ENCODE data around the gene SLC25A38.

SLC25A38 gene

DNA sequence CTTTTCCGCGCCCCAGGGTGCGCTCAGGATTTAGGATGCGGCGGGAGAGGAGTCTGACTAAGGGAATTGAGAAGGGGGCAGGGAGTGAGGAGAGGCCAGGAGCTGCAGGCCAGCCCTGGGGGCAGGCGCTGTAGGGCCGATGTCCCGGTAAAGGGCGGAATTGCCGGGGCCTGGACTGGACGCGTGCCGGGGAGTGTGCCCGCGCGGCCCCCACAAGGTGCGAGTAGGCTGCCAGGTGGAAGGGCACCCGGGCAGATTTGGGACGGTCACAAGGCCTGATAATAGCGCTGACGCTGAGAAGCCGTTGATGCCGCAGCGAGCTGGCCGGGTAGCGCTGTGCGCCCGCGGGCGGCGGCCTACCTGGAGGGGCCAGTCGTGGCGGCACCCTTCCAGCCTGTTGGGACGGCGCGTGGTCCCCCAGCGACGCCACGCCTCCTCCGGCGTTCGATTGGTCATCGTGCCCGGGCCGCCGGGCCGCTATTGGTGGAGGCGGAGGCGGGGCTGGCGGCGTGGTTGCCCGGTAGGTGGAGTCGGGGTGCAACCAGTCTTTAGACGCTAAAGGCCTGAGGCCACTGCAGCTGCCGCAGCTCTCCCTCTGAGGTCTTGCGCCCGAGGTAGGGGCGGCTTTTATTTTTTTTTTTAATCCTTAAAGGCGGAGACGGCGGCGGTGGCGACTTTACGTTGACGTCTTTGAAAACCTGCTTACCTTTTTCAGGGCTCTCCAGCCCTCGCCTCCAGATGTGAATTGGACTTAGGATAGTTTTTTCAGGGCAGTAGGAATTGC lies 903 bp downstream of the SLC25A38 start:
- Mint-ChIP-seq H3K4me1 (peaks cover 49% of the 10 kb centered on the region), H3K27me3 (no peaks in the 10 kb centered on the region), H3K4me3 (peak overlapping the region; percentile 99), H3K9me3 (no peaks in the 10 kb centered on the region), H3K36me3 (peaks cover 24% of the 10 kb centered on the region), H3K27ac (peak overlapping the region; percentile 99)
- peak; percentile 97 for DNase-seq
- CTCF ChIA-PET = interaction anchor here (0.6 to 3.0 kb wide), 4 partner anchors 15 to 96 kb away, joined by 3 to 7 read pairs (median 4); partner anchors contain the start of gene RPSA

DNA sequence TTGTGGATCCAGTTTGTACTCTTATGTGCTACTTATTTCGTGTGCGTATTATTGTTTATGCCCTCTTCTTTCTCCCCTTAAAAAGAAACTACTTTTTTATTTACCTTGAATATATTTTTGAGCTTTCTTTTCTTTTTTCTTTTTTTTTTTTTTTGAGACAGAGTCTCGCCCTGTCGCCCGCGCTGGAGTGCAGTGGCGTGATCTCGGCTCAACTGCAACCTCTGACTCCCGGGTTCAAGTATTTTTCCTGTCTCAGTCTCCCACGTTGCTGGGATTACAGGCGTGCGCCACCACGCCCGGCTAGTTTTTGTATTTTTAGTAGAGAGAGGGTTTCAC lies 1.5 kb downstream of the SLC25A38 start:
- DNase-seq = no peak
- Mint-ChIP-seq H3K36me3 (peaks cover 30% of the 10 kb centered on the region), H3K4me1 (peaks cover 55% of the 10 kb centered on the region), H3K27ac (peak overlapping the region; percentile 99), H3K9me3 (no peaks in the 10 kb centered on the region), H3K4me3 (peak overlapping the region; percentile 99), H3K27me3 (no peaks in the 10 kb centered on the region)
- CTCF ChIA-PET = interaction anchor here (0.6 to 3.0 kb wide), 4 partner anchors 14 to 97 kb away, joined by 3 to 7 read pairs (median 4); partner anchors contain the start of gene RPSA

- CTCF ChIA-PET = interaction anchor here (3.0 kb wide), 1 partner anchor 21 kb away, joined by 7 read pairs; the partner anchor contains the start of gene RPSA
- peaks cover 36% of the 10 kb centered on the region for H3K36me3 Mint-ChIP-seq
- H3K4me3 Mint-ChIP-seq = peak overlapping the region; percentile 99
- H3K4me1 Mint-ChIP-seq = peaks cover 64% of the 10 kb centered on the region
- no peak overlapping the region for H3K27ac Mint-ChIP-seq
- DNase-seq = no peak
- H3K27me3 Mint-ChIP-seq = no peaks in the 10 kb centered on the region
- no peaks in the 10 kb centered on the region for H3K9me3 Mint-ChIP-seq
Measured at GRCh38 chr3:39385456-39386090, 2.4 kb downstream of the SLC25A38 start.

DNA sequence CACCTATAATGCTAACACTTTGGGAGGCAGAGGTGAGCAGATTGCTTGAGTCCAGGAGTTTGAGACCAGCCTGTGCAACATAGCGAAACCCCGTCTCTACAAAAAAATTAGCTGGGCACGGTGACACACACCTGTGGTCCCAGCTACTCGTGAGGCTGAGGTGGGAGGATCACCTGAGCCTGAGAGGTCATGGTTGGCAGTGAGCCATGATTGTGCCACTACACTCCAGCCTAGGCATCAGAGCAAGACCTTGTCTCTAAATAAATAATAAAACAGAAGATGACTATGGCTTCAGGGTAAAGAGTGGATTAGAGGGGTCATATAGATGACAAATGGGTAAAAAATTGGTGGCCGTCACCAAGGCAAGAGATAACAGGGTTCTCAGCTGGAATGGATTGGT lies 3.1 kb downstream of the SLC25A38 start:
- peaks cover 70% of the 10 kb centered on the region for H3K4me1 Mint-ChIP-seq
- H3K9me3 Mint-ChIP-seq = no peaks in the 10 kb centered on the region
- no peak overlapping the region for H3K27ac Mint-ChIP-seq
- no peak for DNase-seq
- H3K36me3 Mint-ChIP-seq = peaks cover 43% of the 10 kb centered on the region
- CTCF ChIA-PET = interaction anchor here (1.0 to 3.0 kb wide), 2 partner anchors 8 to 20 kb away, joined by 3 to 7 read pairs; partner anchors contain the start of gene RPSA
- H3K4me3 Mint-ChIP-seq = no peak overlapping the region
- H3K27me3 Mint-ChIP-seq = no peaks in the 10 kb centered on the region

- CTCF ChIA-PET = interaction anchor here (0.6 to 1.3 kb wide), 3 partner anchors 95 to 99 kb away, joined by 3 to 4 read pairs (median 3); no protein-coding TSS in a partner anchor
- Mint-ChIP-seq H3K9me3 (no peaks in the 10 kb centered on the region), H3K4me1 (peaks cover 67% of the 10 kb centered on the region), H3K36me3 (peaks cover 52% of the 10 kb centered on the region), H3K27me3 (no peaks in the 10 kb centered on the region), H3K4me3 (no peak overlapping the region), H3K27ac (peak overlapping the region; percentile 72)
- no peak for DNase-seq
Measured at GRCh38 chr3:39387411-39387975, 4.3 kb downstream of the SLC25A38 start.

GRCh38 chr3:39388153-39388552 lies 5.0 kb downstream of the SLC25A38 start:
- H3K9me3 Mint-ChIP-seq = no peaks in the 10 kb centered on the region
- CTCF ChIA-PET = interaction anchor here (1.0 to 1.3 kb wide), 3 partner anchors 10 to 96 kb away, joined by 3 to 4 read pairs (median 3); partner anchors contain the start of gene RPSA
- H3K4me1 Mint-ChIP-seq = peaks cover 67% of the 10 kb centered on the region
- H3K27me3 Mint-ChIP-seq = no peaks in the 10 kb centered on the region
- H3K4me3 Mint-ChIP-seq = no peak overlapping the region
- H3K27ac Mint-ChIP-seq = peak overlapping the region; percentile 72
- peaks cover 56% of the 10 kb centered on the region for H3K36me3 Mint-ChIP-seq
- DNase-seq = no peak

- no peaks in the 10 kb centered on the region for H3K9me3 Mint-ChIP-seq
- peak overlapping the region; percentile 81 for H3K27ac Mint-ChIP-seq
- CTCF ChIA-PET = interaction anchor here (1.0 to 1.3 kb wide), 3 partner anchors 10 to 97 kb away, joined by 3 to 4 read pairs (median 3); partner anchors contain the start of gene RPSA
- no peak for DNase-seq
- H3K4me3 Mint-ChIP-seq = peak overlapping the region; percentile 14
- H3K27me3 Mint-ChIP-seq = no peaks in the 10 kb centered on the region
- peaks cover 69% of the 10 kb centered on the region for H3K4me1 Mint-ChIP-seq
- peaks cover 58% of the 10 kb centered on the region for H3K36me3 Mint-ChIP-seq
Measured at GRCh38 chr3:39388741-39389248, 5.6 kb downstream of the SLC25A38 start.

- Mint-ChIP-seq H3K4me3 (no peak overlapping the region), H3K27me3 (no peaks in the 10 kb centered on the region), H3K27ac (peak overlapping the region; percentile 34), H3K36me3 (peaks cover 68% of the 10 kb centered on the region), H3K9me3 (no peaks in the 10 kb centered on the region), H3K4me1 (peaks cover 62% of the 10 kb centered on the region)
- no peak for DNase-seq
- CTCF ChIA-PET = no interaction called here
Measured at GRCh38 chr3:39390181-39390580, 7.0 kb downstream of the SLC25A38 start.

GRCh38 chr3:39396690-39397089 lies 13.5 kb downstream of the SLC25A38 start:
- Mint-ChIP-seq H3K27ac (no peak overlapping the region), H3K36me3 (peaks cover 74% of the 10 kb centered on the region)
- CTCF ChIA-PET = interaction anchor here (2.6 kb wide), 1 partner anchor 105 kb away, joined by 6 read pairs; no protein-coding TSS in a partner anchor

DNA sequence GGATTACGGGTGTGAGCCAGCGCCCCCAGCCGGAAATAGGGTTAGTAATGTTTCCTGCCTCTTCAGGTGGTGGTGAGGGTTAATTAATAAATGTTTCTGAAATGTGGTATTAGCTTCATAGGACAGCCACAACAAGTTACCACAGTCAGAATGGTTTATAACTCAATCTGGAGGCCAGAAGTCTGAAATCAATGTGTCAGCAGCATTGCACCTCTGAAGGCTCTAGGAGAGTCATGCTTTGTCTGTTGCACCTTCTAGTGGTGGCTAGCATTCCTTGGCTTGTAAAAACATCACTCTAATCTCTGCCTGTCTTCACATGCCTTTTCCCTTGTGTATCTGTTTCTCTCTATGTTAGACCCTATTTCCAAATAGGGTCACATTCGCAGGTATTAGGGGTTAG lies 15.5 kb downstream of the SLC25A38 start:
- no peak overlapping the region for H3K4me3 Mint-ChIP-seq
- peak overlapping the region; percentile 19 for H3K27ac Mint-ChIP-seq
- H3K27me3 Mint-ChIP-seq = no peaks in the 10 kb centered on the region
- peaks cover 5% of the 10 kb centered on the region for H3K4me1 Mint-ChIP-seq
- CTCF ChIA-PET = interaction anchor here (1.4 to 2.6 kb wide), 2 partner anchors 14 to 107 kb away, joined by 3 to 6 read pairs; no protein-coding TSS in a partner anchor
- DNase-seq = no peak
- no peaks in the 10 kb centered on the region for H3K9me3 Mint-ChIP-seq
- H3K36me3 Mint-ChIP-seq = peaks cover 62% of the 10 kb centered on the region

More at GRCh38 chr3:39396690-39397089, 13.5 kb downstream of the SLC25A38 start:
- DNase-seq = no peak
- no peak overlapping the region for H3K4me3 Mint-ChIP-seq
- H3K9me3 Mint-ChIP-seq = no peaks in the 10 kb centered on the region
- H3K4me1 Mint-ChIP-seq = peaks cover 7% of the 10 kb centered on the region
- H3K27me3 Mint-ChIP-seq = no peaks in the 10 kb centered on the region

- DNase-seq = no peak
- Mint-ChIP-seq H3K4me3 (no peak overlapping the region), H3K27ac (no peak overlapping the region), H3K4me1 (peaks cover 15% of the 10 kb centered on the region), H3K27me3 (no peaks in the 10 kb centered on the region), H3K9me3 (no peaks in the 10 kb centered on the region), H3K36me3 (peaks cover 40% of the 10 kb centered on the region)
- CTCF ChIA-PET = interaction anchor here (0.8 kb wide), 1 partner anchor 110 kb away, joined by 3 read pairs; no protein-coding TSS in a partner anchor
Measured at GRCh38 chr3:39401983-39402382, 18.8 kb downstream of the SLC25A38 start.

DNA sequence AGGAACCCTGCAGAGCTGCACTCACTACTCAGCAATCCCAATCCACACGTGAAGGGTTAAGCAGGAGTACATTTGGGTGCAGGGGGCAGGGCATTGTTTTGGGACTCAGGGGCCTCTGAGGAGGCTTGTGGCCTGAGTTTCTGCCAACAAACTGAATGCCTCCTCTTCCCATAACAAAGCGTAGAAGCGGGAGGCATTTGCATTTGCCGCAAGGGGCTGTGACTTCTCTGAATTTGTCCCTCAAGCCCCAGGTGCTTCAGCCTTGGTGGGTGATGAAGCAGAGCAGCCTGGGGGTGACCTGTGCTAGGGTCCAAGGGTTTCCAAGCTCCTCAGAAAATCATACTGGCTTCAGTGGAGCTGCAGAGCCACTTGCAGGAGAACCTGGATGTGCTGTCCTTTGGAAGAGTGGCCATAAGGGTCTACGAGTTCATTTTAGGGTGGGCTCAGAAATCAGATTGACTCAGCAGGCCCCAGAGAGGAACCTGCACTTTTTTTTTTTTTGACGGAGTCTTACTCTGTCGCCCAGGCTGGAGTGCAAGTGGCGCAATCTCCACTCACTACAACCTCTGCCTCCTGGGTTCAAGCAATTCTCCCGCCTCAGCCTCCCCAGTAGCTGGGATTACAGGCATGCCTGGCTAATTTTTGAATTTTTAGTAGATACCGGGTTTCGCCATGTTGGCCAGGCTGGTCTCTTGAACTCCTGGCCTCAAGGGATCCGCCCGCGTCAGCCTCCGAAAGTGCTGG lies 21.9 kb downstream of the SLC25A38 start:
- H3K36me3 Mint-ChIP-seq = peaks cover 39% of the 10 kb centered on the region
- no peaks in the 10 kb centered on the region for H3K27me3 Mint-ChIP-seq
- CTCF ChIA-PET = interaction anchor here (0.6 to 1.5 kb wide), 3 partner anchors 41 to 112 kb away, joined by 3 read pairs; no protein-coding TSS in a partner anchor
- peaks cover 40% of the 10 kb centered on the region for H3K4me1 Mint-ChIP-seq
- DNase-seq = no peak
- H3K4me3 Mint-ChIP-seq = no peak overlapping the region
- peak overlapping the region; percentile 95 for H3K27ac Mint-ChIP-seq
- H3K9me3 Mint-ChIP-seq = no peaks in the 10 kb centered on the region

GRCh38 chr3:39405687-39406367 lies 22.7 kb downstream of the SLC25A38 start:
- no peak for DNase-seq
- CTCF ChIA-PET = interaction anchor here (1.0 to 3.0 kb wide), 7 partner anchors 17 to 212 kb away, joined by 3 to 10 read pairs (median 3); no protein-coding TSS in a partner anchor

More at GRCh38 chr3:39405687-39406367, 22.7 kb downstream of the SLC25A38 start:
- H3K4me1 Mint-ChIP-seq = peaks cover 45% of the 10 kb centered on the region
- H3K36me3 Mint-ChIP-seq = peaks cover 39% of the 10 kb centered on the region
- H3K27me3 Mint-ChIP-seq = no peaks in the 10 kb centered on the region
- peak overlapping the region; percentile 95 for H3K27ac Mint-ChIP-seq
- no peaks in the 10 kb centered on the region for H3K9me3 Mint-ChIP-seq
- peak overlapping the region; percentile 85 for H3K4me3 Mint-ChIP-seq

Data from activated naive CD4-positive, alpha-beta T cell treated with anti-CD3 and anti-CD28 coated beads, Interleukin-2, amount 10 ng/mL, durations not matched to agents 7 days and 5 days (primary cell).